GM19035 (cell line): ENCODE measurements around the gene EXOC4.

Experiments used
- ATAC-seq: cut with Tn5 transposase; IDR thresholded peaks from one replicate; pipeline ENCODE4 v1.9.1; 2021; ENCODE audit not compliant: unreplicated experiment

EXOC4 gene

GRCh38 chr7:133741703-133742102, 488.8 kb downstream of the EXOC4 start:
- no peak for ATAC-seq

- ATAC-seq: no peak
Measured at GRCh38 chr7:133742709-133743538, 490.0 kb downstream of the EXOC4 start.

GRCh38 chr7:133744451-133744850, 491.6 kb downstream of the EXOC4 start:
- no peak for ATAC-seq

- no peak for ATAC-seq
Measured at GRCh38 chr7:133746305-133746704, 493.4 kb downstream of the EXOC4 start.

- ATAC-seq: no peak
Measured at GRCh38 chr7:133746847-133747246, 494.0 kb downstream of the EXOC4 start.

- ATAC-seq: no peak
Measured at GRCh38 chr7:133748443-133749407, 495.8 kb downstream of the EXOC4 start.

- ATAC-seq: no peak
Measured at GRCh38 chr7:133750287-133750686, 497.4 kb downstream of the EXOC4 start.

GRCh38 chr7:133751079-133751478, 498.2 kb downstream of the EXOC4 start:
- ATAC-seq: no peak

- ATAC-seq: no peak
Measured at GRCh38 chr7:133753513-133753912, 500.6 kb downstream of the EXOC4 start.

- no peak for ATAC-seq
Measured at GRCh38 chr7:133754708-133755107, 501.8 kb downstream of the EXOC4 start.

GRCh38 chr7:133755901-133756300, 503.0 kb downstream of the EXOC4 start:
- no peak for ATAC-seq

GRCh38 chr7:133761443-133761842, 508.6 kb downstream of the EXOC4 start:
- no peak for ATAC-seq

- no peak for ATAC-seq
Measured at GRCh38 chr7:133763076-133763640, 510.3 kb downstream of the EXOC4 start.

GRCh38 chr7:133769668-133770067, 516.8 kb downstream of the EXOC4 start:
- ATAC-seq: no peak

- no peak for ATAC-seq
Measured at GRCh38 chr7:133770863-133771492, 518.1 kb downstream of the EXOC4 start.

GRCh38 chr7:133771788-133772419, 519.0 kb downstream of the EXOC4 start:
- no peak for ATAC-seq

GRCh38 chr7:133773601-133774000, 520.7 kb downstream of the EXOC4 start:
- ATAC-seq: no peak

- ATAC-seq: no peak
Measured at GRCh38 chr7:133775201-133775600, 522.3 kb downstream of the EXOC4 start.

- ATAC-seq: no peak
Measured at GRCh38 chr7:133776266-133776665, 523.4 kb downstream of the EXOC4 start.

- no peak for ATAC-seq
Measured at GRCh38 chr7:133777701-133778100, 524.8 kb downstream of the EXOC4 start.

- ATAC-seq: peak; percentile 64
Measured at GRCh38 chr7:133778472-133778871, 525.6 kb downstream of the EXOC4 start.
